COR-L47 (cell line): Measurements from ENCODE around the gene DYRK4.

ENCODE experiments used
- DNase-seq: peaks from one replicate; lab custom pipeline; 2025; lab: John Stamatoyannopoulos, UW

Gene DYRK4

GRCh38 chr12:4621511-4621910, 59.5 kb downstream of the DYRK4 start:
- DNase-seq: no peak

- no peak for DNase-seq
These were observed 64.5 kb downstream of the DYRK4 start for GRCh38 chr12:4626543-4626942.

- no peak for DNase-seq
These were observed 66.4 kb downstream of the DYRK4 start for GRCh38 chr12:4628406-4628805.

GRCh38 chr12:4630262-4630661, 68.3 kb downstream of the DYRK4 start:
- no peak for DNase-seq

GRCh38 chr12:4643747-4644146, 81.7 kb downstream of the DYRK4 start:
- DNase-seq: no peak

- no peak for DNase-seq
These were observed 83.0 kb downstream of the DYRK4 start for GRCh38 chr12:4645023-4645422.

- no peak for DNase-seq
These were observed 86.1 kb downstream of the DYRK4 start for GRCh38 chr12:4648104-4648500.

- DNase-seq: peak; percentile 17
These were observed 86.7 kb downstream of the DYRK4 start, which contains the start of the genes AKAP3 and NDUFA9 for GRCh38 chr12:4648501-4649357. AKAP3 (minus strand) TSS chr12:4649051; CDS start chr12:4638196, 10,855 bp downstream. NDUFA9 (plus strand) TSS chr12:4649114; CDS start chr12:4649127, 13 bp downstream.

GRCh38 chr12:4649358-4649661, 87.3 kb downstream of the DYRK4 start:
- no peak for DNase-seq

- no peak for DNase-seq
These were observed 91.2 kb downstream of the DYRK4 start for GRCh38 chr12:4653257-4653656.

- DNase-seq: no peak
These were observed 91.7 kb downstream of the DYRK4 start for GRCh38 chr12:4653691-4654090.
